ENCODE measurements around the gene ECI1.

DNA sequence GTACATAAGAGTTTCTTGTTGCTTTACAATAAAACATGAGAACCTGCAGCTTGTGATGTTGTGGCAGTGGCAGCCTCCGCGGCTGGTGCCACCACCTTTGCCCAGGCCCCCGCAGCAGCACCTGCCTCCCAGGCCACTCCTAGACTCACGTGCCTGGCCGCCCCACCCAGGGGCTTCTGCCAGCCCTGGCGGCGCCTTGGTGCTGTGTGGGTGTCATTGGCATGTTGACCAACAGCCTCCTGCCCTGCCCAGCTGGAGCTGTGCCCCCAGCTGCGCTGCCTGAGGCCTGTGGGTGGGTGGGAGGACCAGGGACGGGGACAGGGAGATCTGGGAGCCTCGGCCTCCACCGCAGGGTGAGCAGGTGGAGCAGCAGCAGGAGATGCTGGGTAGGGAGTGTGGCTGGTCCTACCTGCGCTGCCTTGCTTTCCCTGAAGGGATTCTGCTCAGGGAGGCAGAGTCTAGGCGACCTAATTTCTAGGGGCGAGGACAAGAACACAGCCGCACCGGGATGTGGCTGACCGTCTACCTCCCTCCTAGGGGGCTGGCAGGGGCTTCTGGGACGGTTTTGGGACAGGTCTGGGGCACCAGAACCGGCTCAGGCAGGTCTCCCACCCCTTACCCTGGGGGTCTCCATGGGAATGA lies 15.6 kb downstream of the ECI1 start:
- TF ChIP-seq, protein P1, sequence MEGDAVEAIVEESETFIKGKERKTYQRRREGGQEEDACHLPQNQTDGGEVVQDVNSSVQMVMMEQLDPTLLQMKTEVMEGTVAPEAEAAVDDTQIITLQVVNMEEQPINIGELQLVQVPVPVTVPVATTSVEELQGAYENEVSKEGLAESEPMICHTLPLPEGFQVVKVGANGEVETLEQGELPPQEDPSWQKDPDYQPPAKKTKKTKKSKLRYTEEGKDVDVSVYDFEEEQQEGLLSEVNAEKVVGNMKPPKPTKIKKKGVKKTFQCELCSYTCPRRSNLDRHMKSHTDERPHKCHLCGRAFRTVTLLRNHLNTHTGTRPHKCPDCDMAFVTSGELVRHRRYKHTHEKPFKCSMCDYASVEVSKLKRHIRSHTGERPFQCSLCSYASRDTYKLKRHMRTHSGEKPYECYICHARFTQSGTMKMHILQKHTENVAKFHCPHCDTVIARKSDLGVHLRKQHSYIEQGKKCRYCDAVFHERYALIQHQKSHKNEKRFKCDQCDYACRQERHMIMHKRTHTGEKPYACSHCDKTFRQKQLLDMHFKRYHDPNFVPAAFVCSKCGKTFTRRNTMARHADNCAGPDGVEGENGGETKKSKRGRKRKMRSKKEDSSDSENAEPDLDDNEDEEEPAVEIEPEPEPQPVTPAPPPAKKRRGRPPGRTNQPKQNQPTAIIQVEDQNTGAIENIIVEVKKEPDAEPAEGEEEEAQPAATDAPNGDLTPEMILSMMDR (IDR thresholded peaks at IDR 0.05): no peak
- TF ChIP-seq ZFX (IDR thresholded peaks at IDR 0.05; ENCODE audit: borderline replicate concordance): no peak

All from 22Rv1 (cell line).